Measurements from ENCODE around the gene PHEX.

Gene PHEX

GRCh38 chrX:22118161-22118830 lies 86.2 kb downstream of the PHEX start:
- DNase-seq (ENCODE audit: low read depth): no peak
- no peak for TF ChIP-seq MYC (IDR thresholded peaks at IDR 0.05; ENCODE audit: low read depth, low read length)
- no peak for TF ChIP-seq MAX (IDR thresholded peaks at IDR 0.05; ENCODE audit: low read depth, low read length)
- TF ChIP-seq POLR2A (IDR thresholded peaks at IDR 0.05; ENCODE audit: extremely low read depth, insufficient read length): no peak
- TF ChIP-seq CTCF (IDR thresholded peaks at IDR 0.05; ENCODE audit: low read depth, low read length): no peak

GRCh38 chrX:22121161-22121560 lies 89.0 kb downstream of the PHEX start:
- DNase-seq (ENCODE audit: low read depth): no peak
- H3K4me3 ChIP-seq (ENCODE audit: low read depth, low read length): no peak overlapping the region
- TF ChIP-seq CTCF (IDR thresholded peaks at IDR 0.05; ENCODE audit: low read depth, low read length) (no peak), MYC (IDR thresholded peaks at IDR 0.05; ENCODE audit: low read depth, low read length) (no peak), MAX (IDR thresholded peaks at IDR 0.05; ENCODE audit: low read depth, low read length) (no peak), POLR2A (IDR thresholded peaks at IDR 0.05; ENCODE audit: extremely low read depth, insufficient read length) (no peak)

More at GRCh38 chrX:22118161-22118830, 86.2 kb downstream of the PHEX start:
- no peak overlapping the region for H3K4me3 ChIP-seq (ENCODE audit: low read depth, low read length)

- TF ChIP-seq MAX (IDR thresholded peaks at IDR 0.05; ENCODE audit: low read depth, low read length) (no peak), CTCF (IDR thresholded peaks at IDR 0.05; ENCODE audit: low read depth, low read length) (no peak), MYC (IDR thresholded peaks at IDR 0.05; ENCODE audit: low read depth, low read length) (no peak)
- H3K4me3 ChIP-seq (ENCODE audit: low read depth, low read length): no peak overlapping the region
- no peak for DNase-seq (ENCODE audit: low read depth)
These were observed 90.4 kb downstream of the PHEX start for GRCh38 chrX:22122510-22122909.

GRCh38 chrX:22124098-22124497 lies 92.0 kb downstream of the PHEX start:
- DNase-seq (ENCODE audit: low read depth): no peak
- TF ChIP-seq CTCF (IDR thresholded peaks at IDR 0.05; ENCODE audit: low read depth, low read length) (no peak), MYC (IDR thresholded peaks at IDR 0.05; ENCODE audit: low read depth, low read length) (no peak), MAX (IDR thresholded peaks at IDR 0.05; ENCODE audit: low read depth, low read length) (no peak), POLR2A (IDR thresholded peaks at IDR 0.05; ENCODE audit: extremely low read depth, insufficient read length) (no peak)
- no peak overlapping the region for H3K4me3 ChIP-seq (ENCODE audit: low read depth, low read length)

GRCh38 chrX:22125481-22125880 lies 93.4 kb downstream of the PHEX start:
- no peak overlapping the region for H3K4me3 ChIP-seq (ENCODE audit: low read depth, low read length)
- no peak for DNase-seq (ENCODE audit: low read depth)
- TF ChIP-seq MAX (IDR thresholded peaks at IDR 0.05; ENCODE audit: low read depth, low read length) (no peak), MYC (IDR thresholded peaks at IDR 0.05; ENCODE audit: low read depth, low read length) (no peak), CTCF (IDR thresholded peaks at IDR 0.05; ENCODE audit: low read depth, low read length) (no peak), POLR2A (IDR thresholded peaks at IDR 0.05; ENCODE audit: extremely low read depth, insufficient read length) (no peak)

Measured in NB4 (cell line).